NOMO-1 (cell line): Measurements from ENCODE around the gene RPL35A.
"Not testable (repeated sequence)": the region's sequence is repeated elsewhere in the genome, so short reads cannot be mapped to it uniquely, and the experiment has no call there.

Experiments
- DNase-seq, 2 experiments: peaks; one replicate each; lab custom pipeline; 2025; ENCODE audit not compliant: unreplicated experiment in 2 of 2; lab: John Stamatoyannopoulos, UW

The RPL35A gene

GRCh38 chr3:197949778-197950676 lies at the start of gene RPL35A:
TSS of gene RPL35A (plus strand) at chr3:197950190. CDS start at chr3:197950968, 778 bp downstream.
- peak; percentile 91 to 99 for DNase-seq

DNA sequence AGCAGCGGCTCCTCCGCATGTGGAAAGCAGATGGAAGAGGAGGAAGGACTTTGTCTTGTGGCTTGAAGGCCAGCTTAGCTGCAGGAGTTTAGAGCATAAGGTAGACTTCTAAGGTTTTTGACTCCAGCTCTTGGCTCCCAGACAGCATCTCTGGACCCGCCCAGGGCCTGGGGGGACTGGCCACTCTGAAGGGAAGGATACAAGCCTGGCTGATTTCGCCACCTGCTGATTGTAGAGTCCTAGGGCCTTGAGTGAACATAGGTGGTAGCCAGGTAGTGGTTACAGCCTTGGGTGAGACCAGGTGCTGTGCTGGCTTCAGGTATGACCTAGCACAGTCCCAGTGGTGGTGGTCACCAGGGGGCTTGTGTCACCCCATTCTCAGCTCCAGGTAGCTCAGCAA lies 48.4 kb upstream of the RPL35A start:
- DNase-seq, result no peak

- peak; percentile 68 to 80 for DNase-seq
These were observed 43.8 kb upstream of the RPL35A start for GRCh38 chr3:197906023-197906849.

- DNase-seq, result no peak
These were observed 43.2 kb upstream of the RPL35A start for GRCh38 chr3:197906850-197907187.

DNA sequence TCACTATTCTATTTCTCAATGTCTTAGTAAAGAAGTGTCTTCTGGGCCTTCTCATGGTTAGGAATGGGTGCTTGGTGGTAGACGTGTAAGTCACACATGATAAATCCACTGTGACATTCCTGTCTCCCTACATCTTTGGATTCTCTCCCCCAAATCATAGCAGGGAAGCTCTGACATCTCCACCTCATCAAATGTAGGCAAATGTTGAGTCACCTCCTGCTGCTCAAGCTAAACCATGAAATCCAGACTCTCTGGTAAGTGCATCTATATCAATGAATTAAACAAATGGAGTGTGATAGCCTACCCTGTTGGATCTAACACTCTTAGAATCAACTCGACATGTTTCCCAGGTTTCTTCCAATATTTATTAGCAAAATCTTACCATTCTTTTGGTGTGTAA lies 42.8 kb upstream of the RPL35A start:
- DNase-seq, result no peak

- not testable (repeated sequence) for DNase-seq
These were observed 41.4 kb upstream of the RPL35A start for GRCh38 chr3:197908550-197908949.

GRCh38 chr3:197908957-197909701 lies 40.9 kb upstream of the RPL35A start:
- DNase-seq, result no peak

- DNase-seq, result no peak
These were observed 37.1 kb upstream of the RPL35A start for GRCh38 chr3:197912741-197913476.

- no peak for DNase-seq
These were observed 36.2 kb upstream of the RPL35A start for GRCh38 chr3:197913641-197914380.

- DNase-seq, result not testable (repeated sequence)
These were observed 28.3 kb upstream of the RPL35A start for GRCh38 chr3:197921429-197922275.

GRCh38 chr3:197926418-197926817 lies 23.6 kb upstream of the RPL35A start:
- peak in 1 of 2 experiments; percentile 2 for DNase-seq

DNA sequence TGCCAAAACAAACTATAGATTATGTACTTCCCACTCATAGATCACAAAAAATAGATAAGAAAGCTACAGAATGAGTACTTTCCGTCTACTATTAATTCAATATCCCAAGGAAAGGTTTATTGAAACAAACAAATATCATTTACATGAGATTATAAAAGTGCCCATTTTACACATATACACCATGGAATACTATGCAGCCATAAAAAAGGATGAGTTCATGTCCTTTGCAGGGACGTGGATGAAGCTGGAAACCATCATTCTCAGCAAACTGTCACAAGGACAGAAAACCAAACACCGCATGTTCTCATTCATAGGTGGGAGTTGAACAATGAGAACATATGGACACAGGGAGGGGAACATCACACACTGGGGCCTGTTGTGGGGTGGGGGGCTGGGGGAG lies 22.4 kb upstream of the RPL35A start:
- DNase-seq, result not testable (repeated sequence)

- DNase-seq, result no peak
These were observed 13.1 kb upstream of the RPL35A start for GRCh38 chr3:197936819-197937384.

- DNase-seq, result no peak
These were observed 9.1 kb upstream of the RPL35A start for GRCh38 chr3:197940745-197941384.

- DNase-seq, result peak in 1 of 2 experiments; percentile 55
These were observed 6.9 kb upstream of the RPL35A start for GRCh38 chr3:197942956-197943556.

- DNase-seq, result no peak
These were observed 706 bp upstream of the RPL35A start for GRCh38 chr3:197949191-197949777.

DNA sequence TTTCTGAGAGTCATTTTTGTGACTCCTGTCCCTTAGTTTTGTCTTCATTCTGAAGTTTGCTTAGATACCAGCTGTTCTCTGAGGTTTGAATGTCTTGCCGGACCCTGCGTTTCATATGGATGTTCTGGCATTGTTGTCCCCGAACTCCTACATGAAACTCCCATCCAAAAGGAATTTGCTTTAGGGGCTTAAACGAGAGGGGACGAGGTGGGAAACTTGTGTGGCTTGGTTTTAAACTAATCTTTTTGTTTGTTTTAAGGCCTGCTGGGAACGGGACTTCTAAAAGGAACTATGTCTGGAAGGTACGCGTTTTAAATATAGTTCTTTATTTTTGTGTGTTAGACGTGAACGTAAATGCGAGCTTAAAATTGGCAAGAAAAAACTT lies 679 bp downstream of the RPL35A start:
- DNase-seq, result peak in 1 of 2 experiments; percentile 42
